ENCODE measurements around the gene KCNH6.

DNA sequence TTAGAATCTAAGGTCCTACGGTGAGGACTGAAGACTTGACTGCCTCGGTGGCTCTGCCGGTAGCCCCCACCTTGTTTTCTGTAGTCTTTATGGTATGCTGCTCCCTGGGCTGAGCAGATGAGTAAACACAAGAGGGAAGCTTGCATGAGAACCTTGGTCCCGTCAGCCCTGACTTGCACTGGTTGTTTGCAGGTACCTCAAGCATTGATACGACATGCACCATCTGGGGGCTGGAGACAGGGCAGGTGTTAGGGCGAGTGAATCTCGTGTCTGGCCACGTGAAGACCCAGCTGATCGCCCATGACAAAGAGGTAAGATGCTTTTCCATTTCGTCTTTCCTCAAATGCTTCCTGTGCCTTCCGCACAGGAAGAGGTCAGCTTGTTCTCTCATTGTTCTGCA is 56.5 kb downstream of the KCNH6 start:
- TF ChIP-seq, protein P1, sequence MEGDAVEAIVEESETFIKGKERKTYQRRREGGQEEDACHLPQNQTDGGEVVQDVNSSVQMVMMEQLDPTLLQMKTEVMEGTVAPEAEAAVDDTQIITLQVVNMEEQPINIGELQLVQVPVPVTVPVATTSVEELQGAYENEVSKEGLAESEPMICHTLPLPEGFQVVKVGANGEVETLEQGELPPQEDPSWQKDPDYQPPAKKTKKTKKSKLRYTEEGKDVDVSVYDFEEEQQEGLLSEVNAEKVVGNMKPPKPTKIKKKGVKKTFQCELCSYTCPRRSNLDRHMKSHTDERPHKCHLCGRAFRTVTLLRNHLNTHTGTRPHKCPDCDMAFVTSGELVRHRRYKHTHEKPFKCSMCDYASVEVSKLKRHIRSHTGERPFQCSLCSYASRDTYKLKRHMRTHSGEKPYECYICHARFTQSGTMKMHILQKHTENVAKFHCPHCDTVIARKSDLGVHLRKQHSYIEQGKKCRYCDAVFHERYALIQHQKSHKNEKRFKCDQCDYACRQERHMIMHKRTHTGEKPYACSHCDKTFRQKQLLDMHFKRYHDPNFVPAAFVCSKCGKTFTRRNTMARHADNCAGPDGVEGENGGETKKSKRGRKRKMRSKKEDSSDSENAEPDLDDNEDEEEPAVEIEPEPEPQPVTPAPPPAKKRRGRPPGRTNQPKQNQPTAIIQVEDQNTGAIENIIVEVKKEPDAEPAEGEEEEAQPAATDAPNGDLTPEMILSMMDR (IDR thresholded peaks at IDR 0.05), result no peak
- TF ChIP-seq POLR2A (IDR thresholded peaks at IDR 0.05), result no peak
